Measurements from ENCODE around the gene PID1.
A peak's percentile ranks its signal among the peaks of the same experiment; 100 is the strongest.
"Not testable (repeated sequence)": the region's sequence is repeated elsewhere in the genome, so short reads cannot be mapped to it uniquely, and the experiment has no call there.

The PID1 gene

GRCh38 chr2:229206548-229206947 lies 64.5 kb downstream of the PID1 start:
- no peak for DNase-seq

- peak in 1 of 3 experiments; percentile 36 for DNase-seq
Observed at GRCh38 chr2:229205704-229206103, 65.4 kb downstream of the PID1 start.

- no peak for DNase-seq
Observed at GRCh38 chr2:229202646-229203045, 68.4 kb downstream of the PID1 start.

- no peak for DNase-seq
Observed at GRCh38 chr2:229201521-229201920, 69.6 kb downstream of the PID1 start.

- DNase-seq = no peak
Observed at GRCh38 chr2:229199267-229199666, 71.8 kb downstream of the PID1 start.

GRCh38 chr2:229196448-229196847 lies 74.6 kb downstream of the PID1 start:
- DNase-seq = no peak

GRCh38 chr2:229195346-229195947 lies 75.6 kb downstream of the PID1 start:
- DNase-seq = no peak

- no peak for DNase-seq
Observed at GRCh38 chr2:229193281-229193680, 77.8 kb downstream of the PID1 start.

- no peak for DNase-seq
Observed at GRCh38 chr2:229191413-229191812, 79.7 kb downstream of the PID1 start.

GRCh38 chr2:229187123-229187522 lies 84.0 kb downstream of the PID1 start:
- DNase-seq = not testable (repeated sequence)

- DNase-seq = no peak
Observed at GRCh38 chr2:229181641-229182040, 89.4 kb downstream of the PID1 start.

- no peak for DNase-seq
Observed at GRCh38 chr2:229180658-229181057, 90.4 kb downstream of the PID1 start.

- DNase-seq = no peak
Observed at GRCh38 chr2:229179628-229180027, 91.5 kb downstream of the PID1 start.

- DNase-seq = no peak
Observed at GRCh38 chr2:229178706-229179105, 92.4 kb downstream of the PID1 start.

GRCh38 chr2:229178117-229178516 lies 93.0 kb downstream of the PID1 start:
- no peak for DNase-seq

GRCh38 chr2:229176136-229176535 lies 95.0 kb downstream of the PID1 start:
- DNase-seq = peak in 1 of 3 experiments; percentile 9

GRCh38 chr2:229175497-229175863 lies 95.6 kb downstream of the PID1 start:
- DNase-seq = no peak

GRCh38 chr2:229174794-229175496 lies 96.1 kb downstream of the PID1 start:
- no peak for DNase-seq

GRCh38 chr2:229173825-229174359 lies 97.2 kb downstream of the PID1 start:
- DNase-seq = no peak

- no peak for DNase-seq
Observed at GRCh38 chr2:229170916-229171315, 100.2 kb downstream of the PID1 start.

- DNase-seq = no peak
Observed at GRCh38 chr2:229170171-229170570, 100.9 kb downstream of the PID1 start.

- DNase-seq = no peak
Observed at GRCh38 chr2:229169751-229170150, 101.3 kb downstream of the PID1 start.

GRCh38 chr2:229164545-229165249 lies 106.4 kb downstream of the PID1 start:
- no peak for DNase-seq

GRCh38 chr2:229163893-229164292 lies 107.2 kb downstream of the PID1 start:
- no peak for DNase-seq

Measured in NCI-H1417 (cell line).